Measurements from ENCODE around the gene RALGPS1.

RALGPS1 gene

DNA sequence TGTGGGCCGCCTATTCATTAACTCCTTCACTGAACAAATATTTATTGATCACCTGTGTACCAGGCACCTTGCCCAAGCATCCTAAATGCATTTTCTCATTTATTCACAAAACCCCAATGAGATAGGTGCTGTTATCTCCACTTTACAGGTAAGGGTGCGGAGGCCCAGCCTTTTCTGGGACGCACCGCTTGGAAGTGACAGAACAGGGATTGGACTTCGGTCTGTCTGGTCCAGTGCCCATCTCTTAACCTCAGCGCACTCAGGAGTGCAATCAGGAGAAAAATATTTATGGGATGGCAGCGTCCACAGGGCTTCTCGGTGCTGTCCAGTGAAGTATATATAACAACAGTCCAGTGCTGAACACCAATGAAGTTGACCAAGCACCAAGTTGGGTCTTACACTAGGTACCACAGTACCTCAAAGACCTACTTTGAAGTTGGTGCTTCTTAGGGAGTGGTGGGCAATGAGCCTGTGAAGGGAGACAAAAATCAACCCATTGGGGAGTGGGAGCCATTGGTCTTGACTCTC, 331.1 kb downstream of the RALGPS1 start:
- no peak for DNase-seq

DNA sequence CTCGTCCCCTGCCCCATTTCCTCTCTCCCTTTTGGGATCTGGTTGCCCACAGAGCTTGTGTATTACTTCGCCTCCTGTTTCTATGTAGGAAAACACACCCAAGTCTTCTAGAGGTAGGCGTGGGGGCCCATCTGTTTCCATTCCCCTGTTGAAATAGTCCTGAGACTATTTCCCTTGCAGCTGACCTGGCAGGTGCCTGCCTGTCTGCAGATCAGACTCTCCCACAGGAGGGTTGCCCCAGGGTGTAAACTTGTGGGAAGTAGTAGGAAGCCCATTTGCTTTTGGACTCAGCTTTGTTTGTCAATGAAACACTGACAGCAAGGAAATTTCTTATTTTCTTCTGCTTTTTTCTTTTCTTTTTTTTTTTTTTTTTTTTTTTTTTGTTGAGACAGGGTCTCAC, 333.7 kb downstream of the RALGPS1 start:
- DNase-seq, result no peak

DNA sequence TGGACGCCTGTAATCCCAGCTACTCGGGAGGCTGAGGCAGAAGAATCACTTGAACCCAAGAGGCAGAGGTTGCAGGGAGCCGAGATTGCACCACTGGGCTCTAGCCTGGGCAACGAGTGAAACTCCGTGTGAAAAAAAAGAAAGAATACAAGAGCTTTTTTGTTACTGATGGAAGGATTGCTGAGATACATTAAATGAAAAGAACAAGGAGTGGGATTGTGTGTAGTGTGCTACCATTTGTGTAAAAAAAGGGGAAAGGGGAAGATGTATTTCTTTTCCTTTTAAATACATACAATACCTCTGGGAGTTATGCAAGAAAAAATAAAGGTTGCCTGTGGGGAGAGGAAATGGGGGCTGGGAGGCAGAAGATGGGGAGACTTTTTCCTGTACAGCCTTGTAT, 335.3 kb downstream of the RALGPS1 start:
- DNase-seq, result no peak

DNA sequence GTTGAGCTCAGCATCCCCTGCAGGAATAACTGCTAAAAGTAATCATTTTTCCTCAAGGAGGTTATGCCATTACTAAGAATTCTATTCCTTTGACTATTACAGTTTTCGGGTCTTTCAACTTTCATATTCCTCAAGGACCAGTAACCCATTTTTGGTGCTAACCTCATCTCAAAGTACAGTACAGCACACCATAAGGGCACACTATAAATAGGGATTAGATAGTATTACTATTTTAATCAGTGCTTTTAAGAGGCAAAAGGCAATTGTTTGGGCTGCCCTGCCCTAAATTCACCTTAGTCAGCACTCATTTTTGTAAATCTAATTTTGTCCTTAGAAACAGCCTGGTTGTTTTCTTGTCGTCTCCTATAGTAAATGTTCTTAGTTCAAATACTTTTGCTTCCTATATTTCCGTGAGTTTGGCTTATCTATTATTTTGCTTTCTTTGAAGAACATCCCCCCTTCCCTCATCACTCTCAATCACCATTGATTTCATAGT, 336.4 kb downstream of the RALGPS1 start:
- DNase-seq, result no peak

DNA sequence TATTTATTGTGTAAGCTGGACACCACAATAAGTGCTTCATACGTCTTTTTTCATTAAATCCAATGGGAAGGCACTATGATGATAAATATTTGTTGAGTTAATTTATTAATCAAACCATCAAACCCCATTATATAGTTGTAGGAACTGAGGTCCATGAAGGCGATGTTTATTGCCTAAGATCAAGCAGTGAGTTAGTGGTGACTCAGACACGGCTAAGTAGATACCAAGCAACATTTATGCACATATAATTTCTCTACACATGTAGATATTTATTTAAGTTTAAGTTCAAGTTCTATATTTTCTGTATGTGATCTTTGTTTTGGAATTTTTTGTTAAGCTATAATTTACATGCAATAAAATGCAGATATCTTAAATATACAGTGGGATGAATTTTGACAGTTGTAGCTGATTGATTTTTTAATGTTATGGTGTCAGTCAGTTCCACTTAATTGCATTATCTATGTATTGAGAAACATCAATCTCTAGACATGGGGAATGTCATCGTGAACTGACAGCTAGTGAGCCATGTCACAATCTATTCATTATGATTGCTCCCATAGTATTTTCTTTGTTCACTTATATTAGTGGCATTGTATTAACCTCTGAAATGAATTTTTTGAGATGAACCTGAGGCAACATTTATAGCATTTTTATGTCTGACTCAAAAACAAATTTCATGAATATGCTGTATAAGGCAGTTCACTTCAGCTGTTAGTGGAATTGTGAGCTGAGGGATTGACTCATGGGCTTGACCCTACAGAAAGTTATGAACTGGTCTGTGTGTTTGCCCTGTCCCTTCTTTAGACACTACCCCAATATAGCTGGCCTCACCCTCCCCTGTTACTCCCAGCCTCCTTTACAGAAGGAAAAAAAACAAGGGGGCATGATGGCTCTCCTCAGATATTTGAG, 338.1 kb downstream of the RALGPS1 start:
- no peak for DNase-seq

DNA sequence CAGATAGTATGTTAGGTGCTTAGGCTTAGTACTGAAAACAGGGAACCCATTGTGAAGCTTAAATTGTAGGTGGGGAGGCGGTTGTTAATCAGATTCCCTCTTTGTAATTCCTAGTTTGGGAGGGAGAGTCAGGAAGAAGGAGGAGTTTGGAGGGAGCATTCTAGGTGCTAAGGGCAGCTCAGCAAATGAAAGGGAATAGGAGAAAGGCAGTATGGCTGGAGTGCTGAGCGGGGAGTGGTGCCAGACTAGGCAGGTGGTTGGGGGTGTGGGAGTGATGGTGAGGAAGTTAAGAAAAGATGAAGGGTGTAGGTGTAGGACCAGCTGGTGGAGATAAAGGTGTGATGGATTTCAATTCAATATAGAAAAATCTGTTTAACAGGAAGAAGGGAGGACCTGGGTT, 338.9 kb downstream of the RALGPS1 start:
- no peak for DNase-seq

DNA sequence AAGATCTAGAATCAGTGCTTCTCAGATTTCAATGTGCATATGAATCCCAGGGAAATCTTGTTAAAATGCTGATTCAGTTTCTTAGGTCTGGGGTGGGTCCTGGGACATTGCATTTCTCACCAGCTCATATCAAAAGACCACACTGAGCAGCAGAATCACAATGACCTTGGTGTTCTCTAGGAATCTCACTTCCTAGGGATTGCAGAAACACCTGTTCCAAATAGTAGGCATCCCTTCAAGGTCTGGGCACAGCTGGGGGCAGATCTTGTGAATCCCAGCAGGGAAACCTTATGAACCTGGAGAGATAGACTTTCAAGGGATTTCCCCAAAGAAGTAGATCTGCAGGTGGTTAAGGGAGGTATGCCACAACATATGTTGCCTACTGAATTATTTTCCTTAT, 341.1 kb downstream of the RALGPS1 start:
- DNase-seq, result no peak

DNA sequence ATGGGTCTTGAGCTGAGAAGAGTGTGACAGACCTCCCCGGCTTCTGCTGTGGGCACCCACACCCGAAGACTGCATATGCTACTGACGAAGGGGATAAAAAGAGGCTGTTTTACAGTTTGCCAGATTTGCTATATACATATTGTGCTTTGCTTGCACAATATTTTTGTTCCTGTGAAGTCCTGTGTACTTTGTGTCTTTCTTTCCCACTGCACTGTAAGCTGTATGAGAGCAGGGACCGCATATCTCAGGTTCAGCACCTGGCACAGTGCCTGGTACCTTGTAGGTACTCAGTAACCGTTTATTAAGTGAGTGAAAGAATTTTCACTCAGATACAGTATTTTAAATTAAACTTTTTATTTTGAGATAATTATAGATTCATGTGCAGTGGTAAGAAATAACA, 341.7 kb downstream of the RALGPS1 start:
- DNase-seq, result no peak

DNA sequence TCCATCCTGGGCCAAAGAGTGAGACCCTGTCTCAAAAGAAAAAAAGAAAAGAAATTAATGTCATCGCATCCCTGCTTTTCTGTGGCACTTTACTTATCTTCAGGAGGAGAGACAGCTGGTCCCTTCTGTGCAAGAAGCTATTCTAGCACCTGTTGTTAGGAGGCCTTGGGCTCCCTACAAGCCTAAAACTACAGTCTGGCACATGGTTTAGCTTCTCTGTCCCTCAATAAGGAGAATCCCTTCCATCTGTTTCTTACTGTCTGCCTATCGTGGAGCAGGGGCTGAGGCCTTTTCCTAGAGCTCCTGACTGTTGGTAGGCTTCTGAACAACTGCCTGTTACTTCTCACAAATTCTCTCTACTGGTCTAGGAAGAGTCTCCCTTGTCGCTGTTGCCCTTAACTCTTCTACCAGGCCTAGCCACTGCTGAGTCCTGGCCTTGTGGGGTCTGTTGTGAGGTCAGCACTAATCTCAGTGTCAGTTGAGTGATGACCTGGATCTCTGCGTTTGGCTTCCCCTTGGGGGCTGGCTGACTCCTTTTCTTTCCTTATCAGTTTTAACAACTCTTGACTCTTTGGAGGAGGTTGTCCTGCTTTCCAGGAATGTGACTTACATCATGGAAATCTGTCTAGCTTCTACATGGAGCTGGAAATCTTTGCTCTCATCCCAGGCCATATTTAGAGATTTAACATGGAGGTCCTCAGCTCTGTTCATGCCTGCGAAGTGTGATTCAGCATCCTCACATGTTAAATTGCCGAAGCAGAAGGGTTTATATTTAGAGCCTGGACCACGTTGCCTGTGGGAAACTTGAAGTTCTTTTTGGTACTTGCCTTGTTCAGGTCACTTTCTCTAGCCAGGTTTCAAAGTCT, 344.3 kb downstream of the RALGPS1 start:
- no peak for DNase-seq

DNA sequence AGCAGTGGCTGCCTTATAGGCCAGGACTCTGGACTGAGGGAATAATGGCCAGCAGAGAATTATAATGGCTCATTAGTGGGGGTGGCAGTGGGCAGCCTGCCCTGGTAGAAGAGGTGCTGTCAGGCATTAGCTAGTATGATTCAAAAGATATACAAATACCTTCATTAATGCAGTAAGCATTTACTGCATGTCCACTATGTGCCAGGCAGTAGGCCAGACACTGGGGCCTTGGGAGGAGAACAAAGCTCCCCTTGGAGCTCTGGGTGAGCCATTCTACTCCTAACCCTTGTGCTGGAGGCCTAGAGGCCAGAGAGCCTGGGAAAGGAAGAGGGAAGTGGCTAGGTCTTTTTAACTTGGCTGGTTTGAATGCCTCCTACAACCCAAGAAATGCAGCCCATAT, 348.0 kb downstream of the RALGPS1 start:
- no peak for DNase-seq

DNA sequence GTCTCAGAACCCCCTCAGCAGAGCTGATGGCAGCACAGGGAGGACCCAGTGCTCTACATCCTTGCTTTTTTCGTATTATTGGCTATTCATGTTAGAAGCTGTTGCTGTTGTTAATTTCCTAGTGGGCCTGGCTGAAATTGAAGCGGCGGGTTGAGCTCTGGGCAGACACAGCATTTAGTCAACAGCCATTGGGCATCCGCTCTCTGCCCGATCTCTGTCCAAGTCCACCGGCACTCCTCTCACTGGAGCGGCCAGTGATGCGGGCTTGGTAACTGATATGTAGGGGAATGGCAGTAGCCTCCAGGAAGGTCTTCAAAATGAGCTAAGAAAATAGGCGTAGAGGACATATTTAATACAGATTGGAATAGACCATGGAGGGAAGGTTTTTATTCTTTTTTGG, 348.7 kb downstream of the RALGPS1 start:
- DNase-seq, result no peak

DNA sequence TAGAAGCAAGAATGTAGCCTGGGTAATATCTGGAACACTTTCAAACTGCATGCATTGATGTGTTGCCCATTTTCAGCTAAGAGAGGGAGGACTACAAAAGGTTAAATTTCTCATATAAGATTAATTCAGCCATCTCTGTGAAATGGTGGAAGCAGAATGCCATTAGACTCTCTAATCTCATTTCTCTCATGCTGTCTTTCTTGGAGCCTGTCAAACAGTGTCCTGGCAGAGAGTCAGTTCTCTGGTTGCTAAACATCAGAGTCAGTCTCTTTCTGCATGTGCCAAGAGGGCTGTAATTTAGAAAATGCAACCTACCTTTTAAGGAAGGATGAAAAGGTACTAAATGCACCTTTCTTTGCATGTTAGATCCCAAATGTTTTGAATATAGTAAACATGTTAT, 349.1 kb downstream of the RALGPS1 start:
- DNase-seq, result no peak

DNA sequence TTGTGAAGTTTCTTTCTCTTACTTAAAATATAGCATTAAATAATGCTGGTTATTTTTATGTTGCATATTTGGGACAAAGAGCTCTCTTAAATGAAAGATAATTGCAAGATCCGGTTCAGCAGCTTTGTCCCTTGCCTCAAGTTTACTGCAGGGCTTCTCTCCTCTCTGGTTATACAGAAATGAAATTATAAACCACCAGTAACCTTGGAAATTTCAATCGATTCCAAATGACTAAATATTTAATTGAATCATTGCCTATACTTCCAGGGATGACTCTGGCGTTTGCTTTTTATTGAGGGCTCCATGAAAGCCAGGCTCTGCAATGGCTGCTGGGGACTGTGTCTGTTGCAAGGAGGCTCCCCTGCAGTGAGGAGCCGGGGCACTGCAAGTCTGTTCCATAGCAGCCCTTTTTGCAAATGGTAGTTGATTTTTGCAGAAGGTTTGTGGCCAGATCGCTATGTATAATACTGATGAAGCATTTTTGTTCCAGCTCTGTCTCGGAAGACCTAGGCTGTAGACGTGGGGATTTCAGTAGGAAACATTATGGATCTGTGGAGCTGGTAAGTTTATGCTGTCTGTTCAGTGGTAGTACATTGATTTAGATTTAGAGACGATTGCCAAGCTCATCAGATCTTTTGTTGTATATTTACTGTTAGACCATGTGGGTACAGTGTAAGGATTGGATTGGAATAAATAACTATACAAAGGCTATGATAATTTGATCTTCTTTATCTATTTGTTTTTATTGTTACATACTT, 350.1 kb downstream of the RALGPS1 start, which contains the start of gene GARNL3:
TSS of gene GARNL3 (plus strand) at position 313 of the 758 bp plus-strand sequence. CDS start at position 417, 104 bp downstream.
- no peak for DNase-seq

DNA sequence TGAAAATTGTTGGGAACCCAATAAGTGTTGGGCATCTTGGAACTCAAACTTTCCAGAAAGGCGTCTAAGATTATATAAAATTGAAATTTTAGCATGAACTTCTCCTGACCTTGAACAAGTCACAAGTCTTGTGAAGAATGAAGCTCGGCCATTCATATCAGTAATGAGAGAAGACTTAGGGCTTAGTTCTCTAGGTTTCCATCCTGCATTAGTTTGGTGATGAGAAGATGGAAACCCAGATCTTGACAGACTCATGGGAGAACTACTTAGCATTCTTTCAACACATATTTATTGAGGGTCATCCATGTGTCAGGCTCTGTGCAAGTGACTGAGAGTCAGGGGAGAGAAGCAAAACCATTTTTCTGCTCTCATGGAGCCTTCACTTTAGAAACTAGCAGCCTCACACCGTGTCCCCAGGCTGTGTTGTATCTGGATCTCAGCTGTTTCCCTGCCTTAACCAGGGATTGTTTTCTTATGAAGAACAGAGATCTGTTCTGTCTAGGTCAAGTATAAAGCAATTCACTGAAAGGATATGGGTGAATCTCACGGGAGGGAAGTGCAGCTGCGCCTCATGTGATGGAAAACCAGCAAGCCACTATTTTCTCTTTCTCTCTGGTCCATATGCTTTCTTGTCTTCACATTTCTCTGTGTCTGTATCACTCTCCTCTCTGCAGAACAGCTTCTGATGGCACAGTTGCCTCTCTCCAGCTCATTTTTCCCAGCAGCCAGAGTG, 353.4 kb downstream of the RALGPS1 start:
- no peak for DNase-seq

DNA sequence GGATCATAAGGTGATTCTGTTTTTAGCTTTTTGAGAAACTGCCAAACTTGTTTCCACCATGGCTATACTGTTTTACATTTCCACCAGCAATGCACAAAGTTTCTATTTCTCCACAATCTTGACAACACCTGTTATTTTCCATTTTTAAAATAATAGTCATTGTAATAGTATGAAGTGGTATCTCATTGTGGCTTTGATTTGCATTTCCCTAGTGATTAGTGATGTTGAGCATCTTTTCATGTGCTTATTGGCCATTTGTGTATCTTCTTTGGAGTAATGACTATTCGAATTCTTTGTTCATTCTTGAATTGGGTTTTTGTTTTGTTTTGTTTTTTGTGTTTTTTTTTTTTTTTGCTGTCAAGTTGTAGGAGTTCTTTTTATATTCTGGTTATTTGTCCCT, 354.9 kb downstream of the RALGPS1 start:
- DNase-seq, result no peak

All from SIG-M5 (cell line).